AG09319 (cell line): ENCODE measurements around the gene GABRA6.

Experiments
- DNase-seq: peaks from one replicate; pipeline ENCODE4 v3.0.0-alpha.2; 2010; ENCODE audit warnings: low read depth; ENCODE audit errors: extremely low read depth
- CTCF ChIP-seq: IDR thresholded peaks from 2 replicates; pipeline ENCODE4 v1.5.1; 2011; ENCODE audit warnings: low read depth, mild to moderate bottlenecking, inconsistent platforms, low read length, moderate library complexity

The GABRA6 gene

DNA sequence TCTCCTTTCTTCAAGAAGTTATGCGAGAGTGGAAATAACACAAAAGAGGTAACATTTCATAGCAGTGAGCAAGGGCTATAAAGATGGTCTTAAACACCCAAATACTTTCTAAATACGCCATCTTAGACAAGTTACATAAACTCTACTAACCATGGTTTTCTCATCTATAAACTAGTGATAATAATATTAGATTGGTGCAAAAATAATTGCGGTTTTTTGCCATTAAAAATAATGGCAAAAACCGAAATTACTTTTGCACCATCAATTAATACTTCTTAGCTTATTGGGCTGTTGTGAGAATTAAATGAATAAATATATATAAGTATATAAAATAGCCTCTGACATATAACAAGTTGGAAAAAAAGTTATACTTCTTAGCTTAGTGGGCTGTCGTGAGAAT, 23.7 kb downstream of the GABRA6 start:
- TF ChIP-seq CTCF, result no peak
- no peak for DNase-seq

DNA sequence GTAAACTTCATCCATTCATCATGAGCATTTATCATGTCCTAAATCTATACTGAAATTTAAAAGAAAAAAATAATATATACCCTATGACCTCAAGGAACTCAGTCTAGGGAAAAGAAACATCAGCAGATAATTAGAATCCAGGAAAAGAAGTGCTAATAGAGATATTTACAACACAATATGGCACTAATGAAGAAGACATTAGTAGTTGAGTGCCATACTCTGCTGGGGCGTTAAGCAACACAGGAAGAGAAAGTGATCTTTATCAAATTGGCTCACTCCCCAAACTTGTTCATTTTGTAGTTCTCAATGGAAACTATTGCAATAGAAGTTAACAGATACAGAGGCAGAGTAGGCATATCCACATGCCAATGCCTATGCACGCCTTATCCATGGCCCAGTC, 27.5 kb downstream of the GABRA6 start:
- no peak for DNase-seq

DNA sequence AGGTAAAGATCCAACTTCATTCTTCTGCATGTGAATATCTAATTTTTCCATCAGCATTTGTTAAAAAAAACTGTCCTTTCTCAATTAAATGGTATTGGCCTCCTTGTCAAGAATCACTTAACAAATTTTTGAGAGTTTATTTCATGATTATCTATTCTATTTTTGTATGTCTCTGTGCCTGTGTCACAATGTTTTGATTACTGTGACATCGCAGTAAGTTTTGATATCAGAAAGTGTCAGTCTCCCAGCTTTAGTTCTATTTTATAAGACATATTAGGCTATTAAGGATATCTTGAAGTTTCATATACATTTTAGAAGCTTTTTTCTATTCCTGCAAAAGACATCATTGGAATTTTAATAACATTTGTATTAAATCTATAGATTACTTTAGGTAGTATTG, 33.6 kb downstream of the GABRA6 start:
- TF ChIP-seq CTCF, result no peak
- DNase-seq, result no peak

More for the DNA sequence above, 27.5 kb downstream of the GABRA6 start:
- no peak for TF ChIP-seq CTCF

- no peak for TF ChIP-seq CTCF
- no peak for DNase-seq
Measured at GRCh38 chr5:161720460-161720859, 34.9 kb downstream of the GABRA6 start.

GRCh38 chr5:161734741-161735140, 49.2 kb downstream of the GABRA6 start:
- DNase-seq, result no peak
- TF ChIP-seq CTCF, result no peak

DNA sequence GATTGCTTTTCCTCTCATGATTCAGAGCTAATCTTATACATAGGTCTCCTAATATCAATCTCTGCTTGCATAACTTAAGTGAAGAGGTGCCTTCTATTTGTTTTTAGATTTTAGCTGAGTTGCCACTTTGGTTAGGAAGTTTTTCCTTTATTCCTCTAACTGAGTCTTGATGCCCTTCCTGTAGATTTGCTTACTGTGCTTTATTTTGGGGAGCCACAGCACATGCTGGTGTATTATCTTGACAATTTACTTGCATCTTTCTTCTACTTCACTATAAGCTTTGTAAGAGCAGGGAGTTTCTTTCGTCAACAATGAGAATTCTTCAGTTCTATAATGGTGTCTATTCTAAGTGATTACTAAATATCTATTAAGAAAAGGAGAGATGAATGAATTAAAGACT, 54.9 kb downstream of the GABRA6 start:
- no peak for DNase-seq
- no peak for TF ChIP-seq CTCF

- no peak for DNase-seq
- no peak for TF ChIP-seq CTCF
Measured at GRCh38 chr5:161744276-161744675, 58.8 kb downstream of the GABRA6 start.
